ENCODE results near the gene PLAC9.

Gene PLAC9

DNA sequence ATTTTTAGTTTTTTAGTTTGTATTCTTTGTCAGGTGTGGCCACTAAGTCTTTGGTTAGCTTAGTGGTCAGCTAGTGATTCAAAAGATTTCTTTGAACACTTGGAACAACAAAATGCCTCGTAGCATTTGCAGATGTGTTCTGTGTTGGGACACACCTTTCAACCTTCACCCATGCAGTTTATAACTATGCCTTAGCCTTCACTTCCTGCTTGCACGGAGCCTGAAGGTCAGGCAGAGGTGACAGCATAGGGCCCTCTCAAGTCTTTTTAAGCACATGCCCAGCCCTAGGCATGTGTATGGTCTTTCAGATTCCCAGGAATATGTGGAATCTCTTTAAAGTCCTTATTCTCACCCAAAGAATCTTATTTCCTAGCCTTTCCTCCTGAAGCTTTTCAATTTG is 17.6 kb downstream of the PLAC9 start:
- H3F3A ChIP-seq (ENCODE audit: control insufficient read depth, insufficient read depth) = peaks cover 8% of the 10 kb centered on the region
- no peaks in the 10 kb centered on the region for H4K20me1 ChIP-seq (ENCODE audit: control insufficient read depth, insufficient read depth, low read depth, low read length)
- no peak overlapping the region for H3K4me3 ChIP-seq (ENCODE audit: low read length)
- H3K27me3 ChIP-seq (ENCODE audit: control insufficient read depth, low read length) = peaks cover 3% of the 10 kb centered on the region; the same call in 1 of the 2 replicates
- H3K4me1 ChIP-seq (ENCODE audit: control insufficient read depth, low read length) = no peaks in the 10 kb centered on the region
- no peaks in the 10 kb centered on the region for H3K9me3 ChIP-seq (ENCODE audit: control insufficient read depth, insufficient read depth, low read length)
- no peaks in the 10 kb centered on the region for H3K9me2 ChIP-seq (replicated peaks; ENCODE audit: control insufficient read depth, low read length)
- H3K36me3 ChIP-seq (ENCODE audit: control insufficient read depth, low read length) = peaks cover 9% of the 10 kb centered on the region; the same call in 1 of the 2 replicates
- no peaks in the 10 kb centered on the region for H3K79me2 ChIP-seq (ENCODE audit: control insufficient read depth, low read length)
- TF ChIP-seq, protein P1, sequence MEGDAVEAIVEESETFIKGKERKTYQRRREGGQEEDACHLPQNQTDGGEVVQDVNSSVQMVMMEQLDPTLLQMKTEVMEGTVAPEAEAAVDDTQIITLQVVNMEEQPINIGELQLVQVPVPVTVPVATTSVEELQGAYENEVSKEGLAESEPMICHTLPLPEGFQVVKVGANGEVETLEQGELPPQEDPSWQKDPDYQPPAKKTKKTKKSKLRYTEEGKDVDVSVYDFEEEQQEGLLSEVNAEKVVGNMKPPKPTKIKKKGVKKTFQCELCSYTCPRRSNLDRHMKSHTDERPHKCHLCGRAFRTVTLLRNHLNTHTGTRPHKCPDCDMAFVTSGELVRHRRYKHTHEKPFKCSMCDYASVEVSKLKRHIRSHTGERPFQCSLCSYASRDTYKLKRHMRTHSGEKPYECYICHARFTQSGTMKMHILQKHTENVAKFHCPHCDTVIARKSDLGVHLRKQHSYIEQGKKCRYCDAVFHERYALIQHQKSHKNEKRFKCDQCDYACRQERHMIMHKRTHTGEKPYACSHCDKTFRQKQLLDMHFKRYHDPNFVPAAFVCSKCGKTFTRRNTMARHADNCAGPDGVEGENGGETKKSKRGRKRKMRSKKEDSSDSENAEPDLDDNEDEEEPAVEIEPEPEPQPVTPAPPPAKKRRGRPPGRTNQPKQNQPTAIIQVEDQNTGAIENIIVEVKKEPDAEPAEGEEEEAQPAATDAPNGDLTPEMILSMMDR (IDR thresholded peaks at IDR 0.05; ENCODE audit: low read depth, low read length, poor library complexity, severe bottlenecking) = no peak
- TF ChIP-seq EZH2phosphoT487 (IDR thresholded peaks at IDR 0.05; ENCODE audit: borderline replicate concordance, low read length) = no peak
- H3K27ac ChIP-seq (ENCODE audit: low read depth, low read length) = no peak overlapping the region
- H3K4me2 ChIP-seq (ENCODE audit: low read length) = no peak overlapping the region

DNA sequence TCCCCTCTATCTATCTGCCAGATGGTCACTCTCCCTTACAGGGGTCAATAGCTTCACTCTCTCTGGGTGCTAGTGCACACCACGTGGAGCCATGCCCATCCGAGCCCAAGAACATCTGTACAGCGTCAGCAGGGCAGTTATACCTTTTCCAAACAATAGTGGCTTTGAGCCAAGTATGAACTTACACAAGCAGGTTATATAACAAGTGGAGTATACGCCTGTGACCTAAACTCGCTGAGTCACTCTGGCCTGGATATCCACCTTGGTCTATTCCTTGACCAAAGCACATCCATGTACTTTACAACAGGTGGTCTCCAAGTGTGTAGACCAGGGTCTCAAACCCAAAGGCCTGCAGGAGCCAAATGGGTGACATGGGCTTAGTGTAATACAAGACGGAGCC is 20.3 kb downstream of the PLAC9 start:
- H3K4me1 ChIP-seq (ENCODE audit: control insufficient read depth, low read length) = no peaks in the 10 kb centered on the region
- H3K9me2 ChIP-seq (replicated peaks; ENCODE audit: control insufficient read depth, low read length) = no peaks in the 10 kb centered on the region
- H3K4me3 ChIP-seq (ENCODE audit: low read length) = no peak overlapping the region
- H3K27ac ChIP-seq (ENCODE audit: low read depth, low read length) = no peak overlapping the region
- no peaks in the 10 kb centered on the region for H3F3A ChIP-seq (ENCODE audit: control insufficient read depth, insufficient read depth)
- H3K4me2 ChIP-seq (ENCODE audit: low read length) = no peak overlapping the region
- H3K9me3 ChIP-seq (ENCODE audit: control insufficient read depth, insufficient read depth, low read length) = no peaks in the 10 kb centered on the region
- no peak for TF ChIP-seq EZH2phosphoT487 (IDR thresholded peaks at IDR 0.05; ENCODE audit: borderline replicate concordance, low read length)
- TF ChIP-seq, protein P1 (IDR thresholded peaks at IDR 0.05; ENCODE audit: low read depth, low read length, poor library complexity, severe bottlenecking) = no peak
- peaks cover 28% of the 10 kb centered on the region; the same call in 1 of the 2 replicates for H3K36me3 ChIP-seq (ENCODE audit: control insufficient read depth, low read length)
- no peaks in the 10 kb centered on the region for H4K20me1 ChIP-seq (ENCODE audit: control insufficient read depth, insufficient read depth, low read depth, low read length)
- no peaks in the 10 kb centered on the region for H3K27me3 ChIP-seq (ENCODE audit: control insufficient read depth, low read length)
- H3K79me2 ChIP-seq (ENCODE audit: control insufficient read depth, low read length) = no peaks in the 10 kb centered on the region

DNA sequence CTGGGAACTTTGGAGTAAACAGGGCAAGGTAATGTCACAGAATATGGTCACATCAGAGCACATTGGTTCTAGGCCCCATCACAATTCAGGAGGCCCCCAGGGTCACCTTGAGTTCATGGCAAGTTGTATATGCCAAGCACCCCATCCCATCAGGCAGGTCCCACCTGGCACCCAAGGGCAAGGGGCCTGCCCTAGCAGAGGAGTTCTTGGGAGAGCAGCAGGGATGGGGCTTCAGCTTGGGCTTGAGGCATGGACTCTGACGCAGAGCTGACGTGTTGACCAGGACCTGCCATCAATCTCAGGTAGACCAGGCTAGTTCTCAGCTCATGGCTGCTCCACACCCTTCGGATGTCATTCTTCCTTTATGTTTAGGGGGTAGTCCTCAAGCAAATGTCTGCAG is 20.9 kb downstream of the PLAC9 start:
- Histone ChIP-seq H3K4me3 (ENCODE audit: low read length) (no peak overlapping the region), H3K4me2 (ENCODE audit: low read length) (no peak overlapping the region), H4K20me1 (ENCODE audit: control insufficient read depth, insufficient read depth, low read depth, low read length) (no peaks in the 10 kb centered on the region), H3K79me2 (ENCODE audit: control insufficient read depth, low read length) (no peaks in the 10 kb centered on the region), H3K9me2 (replicated peaks; ENCODE audit: control insufficient read depth, low read length) (no peaks in the 10 kb centered on the region), H3K36me3 (ENCODE audit: control insufficient read depth, low read length) (peaks cover 34% of the 10 kb centered on the region), H3K27ac (ENCODE audit: low read depth, low read length) (no peak overlapping the region), H3K9me3 (ENCODE audit: control insufficient read depth, insufficient read depth, low read length) (no peaks in the 10 kb centered on the region), H3K27me3 (ENCODE audit: control insufficient read depth, low read length) (no peaks in the 10 kb centered on the region), H3F3A (ENCODE audit: control insufficient read depth, insufficient read depth) (no peaks in the 10 kb centered on the region), H3K4me1 (ENCODE audit: control insufficient read depth, low read length) (no peaks in the 10 kb centered on the region)
- TF ChIP-seq EZH2phosphoT487 (IDR thresholded peaks at IDR 0.05; ENCODE audit: borderline replicate concordance, low read length) = no peak
- TF ChIP-seq, protein P1 (IDR thresholded peaks at IDR 0.05; ENCODE audit: low read depth, low read length, poor library complexity, severe bottlenecking) = no peak

DNA sequence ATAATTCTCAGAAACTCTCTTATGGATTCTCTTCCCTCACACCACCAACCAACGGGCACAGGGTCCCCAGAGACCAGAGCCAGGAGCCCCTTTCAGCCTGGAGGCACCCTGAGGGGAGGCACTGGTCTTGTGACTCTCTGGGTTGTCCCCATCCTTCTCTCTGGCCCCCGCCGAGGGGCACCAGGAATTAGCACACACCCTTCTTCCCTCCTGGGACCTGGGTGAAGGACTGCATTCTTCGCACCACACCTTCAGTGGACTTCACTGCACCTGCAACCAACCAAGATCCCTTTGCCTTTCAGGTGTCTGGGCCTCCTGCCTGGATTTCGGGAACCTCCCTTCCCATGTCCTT is 22.1 kb downstream of the PLAC9 start:
- Histone ChIP-seq H3K27me3 (ENCODE audit: control insufficient read depth, low read length) (no peaks in the 10 kb centered on the region), H4K20me1 (ENCODE audit: control insufficient read depth, insufficient read depth, low read depth, low read length) (no peaks in the 10 kb centered on the region), H3K9me2 (replicated peaks; ENCODE audit: control insufficient read depth, low read length) (no peaks in the 10 kb centered on the region), H3F3A (ENCODE audit: control insufficient read depth, insufficient read depth) (no peaks in the 10 kb centered on the region), H3K4me1 (ENCODE audit: control insufficient read depth, low read length) (no peaks in the 10 kb centered on the region), H3K9me3 (ENCODE audit: control insufficient read depth, insufficient read depth, low read length) (no peaks in the 10 kb centered on the region), H3K4me2 (ENCODE audit: low read length) (no peak overlapping the region), H3K4me3 (ENCODE audit: low read length) (no peak overlapping the region), H3K79me2 (ENCODE audit: control insufficient read depth, low read length) (no peaks in the 10 kb centered on the region), H3K27ac (ENCODE audit: low read depth, low read length) (no peak overlapping the region), H3K36me3 (ENCODE audit: control insufficient read depth, low read length) (peaks cover 40% of the 10 kb centered on the region)
- TF ChIP-seq, protein P1 (IDR thresholded peaks at IDR 0.05; ENCODE audit: low read depth, low read length, poor library complexity, severe bottlenecking) = no peak
- TF ChIP-seq EZH2phosphoT487 (IDR thresholded peaks at IDR 0.05; ENCODE audit: borderline replicate concordance, low read length) = no peak
